Stimulated activated naive B cell treated with anti-CD40 and anti-IgM and Interleukin-4, amounts not matched to agents 10 μg/mL and 1 μg/mL and 100 μg/mL, for 72 hours (primary cell): Measurements from ENCODE around the gene CAMTA1.

Source experiments
- ATAC-seq, 2 donors: fragments of 150-1000 bp; cut with Tn5 transposase; replicated peaks; 2 replicates each; pipeline ENCODE4 v1.10.0; 2021; ENCODE audit warnings: moderate library complexity in 1 of 2
- DNase-seq: peaks from one replicate; pipeline ENCODE4 v3.0.0; 2021
- H3K27ac Mint-ChIP-seq: one replicate; pipeline ENCODE4 v1.8.0; 2022; ENCODE audit warnings: mild to moderate bottlenecking, mixed read lengths
- H3K27me3 Mint-ChIP-seq, 2 donors: one replicate each; pipeline ENCODE4 v1.8.0; 2022; ENCODE audit warnings: mixed read lengths in 2 of 2
- H3K36me3 Mint-ChIP-seq, 2 donors: one replicate each; pipeline ENCODE4 v1.8.0; 2022; ENCODE audit warnings: mixed read lengths in 2 of 2, mild to moderate bottlenecking in 1 of 2
- H3K4me1 Mint-ChIP-seq, 2 donors: one replicate each; pipeline ENCODE4 v1.8.0; 2022; ENCODE audit warnings: mixed read lengths in 2 of 2, mild to moderate bottlenecking in 1 of 2
- H3K4me3 Mint-ChIP-seq, 2 donors: one replicate each; pipeline ENCODE4 v1.8.0; 2022; ENCODE audit warnings: mild to moderate bottlenecking in 2 of 2, mixed read lengths in 2 of 2, moderate library complexity in 1 of 2
- H3K9me3 Mint-ChIP-seq, 2 donors: one replicate each; pipeline ENCODE4 v1.8.0; 2022; ENCODE audit warnings: mixed read lengths in 2 of 2, mild to moderate bottlenecking in 1 of 2

CAMTA1 gene

GRCh38 chr1:7039590-7040220 is 254.5 kb downstream of the CAMTA1 start:
- no peaks in the 10 kb centered on the region for H3K36me3 Mint-ChIP-seq
- ATAC-seq, result no peak

GRCh38 chr1:7040969-7041695 is 255.9 kb downstream of the CAMTA1 start:
- H3K4me3 Mint-ChIP-seq, result no peak overlapping the region
- H3K36me3 Mint-ChIP-seq, result no peaks in the 10 kb centered on the region
- no peaks in the 10 kb centered on the region for H3K4me1 Mint-ChIP-seq
- H3K27ac Mint-ChIP-seq, result no peak overlapping the region
- DNase-seq (no peak), ATAC-seq (no peak)
- no peaks in the 10 kb centered on the region for H3K9me3 Mint-ChIP-seq
- H3K27me3 Mint-ChIP-seq, result peaks cover 4 to 11% of the 10 kb centered on the region in 2 donors

More at GRCh38 chr1:7039590-7040220, 254.5 kb downstream of the CAMTA1 start:
- Mint-ChIP-seq H3K4me3 (no peak overlapping the region), H3K27ac (no peak overlapping the region), H3K9me3 (no peaks in the 10 kb centered on the region), H3K27me3 (peaks cover 4 to 11% of the 10 kb centered on the region in 2 donors), H3K4me1 (no peaks in the 10 kb centered on the region)
- DNase-seq, result no peak

DNA sequence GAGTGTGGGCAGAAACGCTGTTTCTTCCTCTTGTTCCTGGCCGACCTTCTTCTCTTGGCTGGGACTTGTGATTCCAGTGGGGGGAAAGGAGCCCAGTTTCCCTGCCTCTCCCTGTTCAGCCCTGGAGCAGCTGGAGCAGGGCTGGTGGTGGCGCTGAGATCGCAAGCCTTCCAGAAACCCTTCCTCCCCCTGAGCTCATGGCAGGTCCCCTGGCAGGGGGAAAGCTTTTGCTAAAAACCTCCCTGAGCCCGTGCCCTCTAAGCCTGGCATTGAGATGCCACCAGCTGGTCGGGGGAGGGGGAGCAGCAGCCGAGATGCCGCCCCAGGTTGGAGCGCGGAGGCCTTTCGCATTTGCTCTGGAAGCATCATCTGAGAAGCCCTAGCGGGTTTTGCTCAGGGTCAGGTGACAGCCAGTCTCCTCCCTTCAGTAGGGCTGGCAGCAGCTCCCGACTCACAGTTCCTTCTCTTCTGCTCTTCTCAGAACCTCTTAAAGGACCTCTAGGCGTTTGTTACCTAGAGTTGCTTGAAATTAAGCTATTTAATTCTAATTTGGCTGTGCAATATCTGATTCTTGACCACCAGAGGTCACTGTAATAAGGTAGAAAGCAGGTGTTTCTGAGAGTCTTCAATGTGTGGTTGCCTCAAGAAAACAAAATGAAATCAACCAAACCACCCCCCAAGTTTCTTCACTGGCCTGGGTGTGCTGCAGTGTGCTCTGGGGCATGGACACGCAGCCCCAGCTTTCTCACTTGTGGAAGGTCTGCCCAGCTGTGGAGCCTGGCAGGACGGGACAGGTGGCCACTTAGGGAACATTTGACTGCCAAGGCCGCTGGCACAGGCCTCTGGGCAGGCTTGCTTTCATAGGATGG is 257.3 kb downstream of the CAMTA1 start:
- H3K4me1 Mint-ChIP-seq, result no peaks in the 10 kb centered on the region
- peaks cover 0 to 6% of the 10 kb centered on the region in 2 donors for H3K9me3 Mint-ChIP-seq
- DNase-seq (no peak), ATAC-seq (peak; percentile 34 to 56)
- H3K4me3 Mint-ChIP-seq, result no peak overlapping the region
- peaks cover 4 to 11% of the 10 kb centered on the region in 2 donors for H3K27me3 Mint-ChIP-seq
- no peak overlapping the region for H3K27ac Mint-ChIP-seq
- H3K36me3 Mint-ChIP-seq, result no peaks in the 10 kb centered on the region

GRCh38 chr1:7043191-7043549 is 257.9 kb downstream of the CAMTA1 start:
- no peak overlapping the region for H3K27ac Mint-ChIP-seq
- peaks cover 4 to 11% of the 10 kb centered on the region in 2 donors for H3K27me3 Mint-ChIP-seq
- no peaks in the 10 kb centered on the region for H3K4me1 Mint-ChIP-seq
- peaks cover 0 to 6% of the 10 kb centered on the region in 2 donors for H3K9me3 Mint-ChIP-seq
- H3K4me3 Mint-ChIP-seq, result no peak overlapping the region
- DNase-seq (no peak), ATAC-seq (no peak)
- H3K36me3 Mint-ChIP-seq, result no peaks in the 10 kb centered on the region

DNA sequence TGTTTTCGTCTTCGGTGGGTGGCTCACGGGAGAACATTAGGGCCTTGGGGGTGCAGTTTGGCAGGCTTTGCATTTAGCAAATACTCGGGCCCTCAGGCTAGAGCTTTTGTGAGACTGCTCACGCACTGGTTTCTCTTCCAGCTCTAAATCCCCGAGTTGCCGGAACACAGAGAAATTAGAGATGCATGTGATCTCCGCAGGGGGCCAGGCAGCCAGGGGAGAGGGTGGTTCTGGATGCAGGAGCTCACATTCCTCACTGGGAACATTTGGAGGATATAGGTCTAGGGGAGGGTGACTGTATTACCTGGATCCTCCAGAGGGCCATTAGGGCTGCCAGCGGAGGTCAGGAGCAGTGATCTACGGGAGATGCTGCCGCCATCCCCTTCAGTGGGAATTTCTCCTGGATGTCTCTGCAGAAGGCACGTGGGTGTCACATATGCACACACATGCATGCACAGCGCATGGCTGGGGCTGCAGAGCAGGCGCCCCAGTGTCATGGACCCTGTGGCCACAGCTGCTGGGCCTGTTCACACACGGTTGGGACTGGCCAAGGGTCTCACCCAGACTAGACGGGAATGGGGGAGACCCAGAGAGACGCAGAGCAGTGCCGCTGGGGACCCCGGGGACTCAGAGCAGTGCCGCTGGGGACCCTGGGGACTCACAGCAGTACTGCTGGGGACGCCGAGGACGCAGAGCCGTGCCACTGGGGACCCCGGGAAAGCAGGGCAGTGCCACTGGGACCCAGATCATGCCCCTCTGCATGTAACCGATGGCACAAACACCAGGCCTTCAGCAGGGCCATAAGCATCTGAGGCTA is 258.7 kb downstream of the CAMTA1 start:
- Mint-ChIP-seq H3K4me1 (no peaks in the 10 kb centered on the region), H3K27me3 (peaks cover 4 to 11% of the 10 kb centered on the region in 2 donors), H3K27ac (no peak overlapping the region), H3K9me3 (peaks cover 0 to 6% of the 10 kb centered on the region in 2 donors), H3K36me3 (no peaks in the 10 kb centered on the region), H3K4me3 (no peak overlapping the region)
- DNase-seq, result no peak
- ATAC-seq, result no peak

DNA sequence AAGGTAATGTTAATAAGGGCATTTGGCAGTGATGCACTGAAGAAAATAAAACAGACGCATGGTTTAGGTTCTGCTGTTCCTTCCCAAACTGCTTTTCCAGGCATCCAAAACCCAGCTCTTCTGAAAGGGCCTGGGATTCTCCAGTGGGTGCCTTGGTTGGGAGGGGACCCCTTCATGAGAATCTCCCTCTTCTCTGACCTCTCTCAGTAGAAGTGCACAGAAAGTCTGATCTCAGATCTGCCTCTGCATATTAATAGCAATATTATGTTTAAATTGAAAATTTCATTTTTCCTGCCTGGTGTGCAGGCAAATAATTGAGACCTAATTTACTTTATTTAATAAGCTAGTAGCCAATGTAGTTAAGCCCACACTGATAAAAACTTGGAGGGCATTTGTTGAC is 260.6 kb downstream of the CAMTA1 start:
- no peak overlapping the region for H3K27ac Mint-ChIP-seq
- H3K27me3 Mint-ChIP-seq, result peaks cover 7 to 17% of the 10 kb centered on the region in 2 donors
- H3K9me3 Mint-ChIP-seq, result peaks cover 0 to 6% of the 10 kb centered on the region in 2 donors
- H3K4me1 Mint-ChIP-seq, result no peaks in the 10 kb centered on the region
- H3K36me3 Mint-ChIP-seq, result no peaks in the 10 kb centered on the region
- DNase-seq (no peak), ATAC-seq (no peak)
- H3K4me3 Mint-ChIP-seq, result no peak overlapping the region

- Mint-ChIP-seq H3K27ac (no peak overlapping the region), H3K9me3 (peaks cover 0 to 6% of the 10 kb centered on the region in 2 donors), H3K4me1 (no peaks in the 10 kb centered on the region), H3K36me3 (no peaks in the 10 kb centered on the region), H3K27me3 (peaks cover 7 to 17% of the 10 kb centered on the region in 2 donors), H3K4me3 (no peak overlapping the region)
- ATAC-seq, result no peak
- no peak for DNase-seq
These were observed 261.1 kb downstream of the CAMTA1 start for GRCh38 chr1:7046314-7046713.

- H3K27me3 Mint-ChIP-seq, result peaks cover 7 to 17% of the 10 kb centered on the region in 2 donors
- ATAC-seq, result no peak
- H3K4me3 Mint-ChIP-seq, result no peak overlapping the region
- no peaks in the 10 kb centered on the region for H3K4me1 Mint-ChIP-seq
- no peak for DNase-seq
- H3K27ac Mint-ChIP-seq, result no peak overlapping the region
- H3K36me3 Mint-ChIP-seq, result no peaks in the 10 kb centered on the region
- peaks cover 0 to 6% of the 10 kb centered on the region in 2 donors for H3K9me3 Mint-ChIP-seq
These were observed 261.6 kb downstream of the CAMTA1 start for GRCh38 chr1:7046891-7047290.

- DNase-seq, result no peak
- ATAC-seq, result no peak
These were observed 262.6 kb downstream of the CAMTA1 start for GRCh38 chr1:7047866-7048265.

DNA sequence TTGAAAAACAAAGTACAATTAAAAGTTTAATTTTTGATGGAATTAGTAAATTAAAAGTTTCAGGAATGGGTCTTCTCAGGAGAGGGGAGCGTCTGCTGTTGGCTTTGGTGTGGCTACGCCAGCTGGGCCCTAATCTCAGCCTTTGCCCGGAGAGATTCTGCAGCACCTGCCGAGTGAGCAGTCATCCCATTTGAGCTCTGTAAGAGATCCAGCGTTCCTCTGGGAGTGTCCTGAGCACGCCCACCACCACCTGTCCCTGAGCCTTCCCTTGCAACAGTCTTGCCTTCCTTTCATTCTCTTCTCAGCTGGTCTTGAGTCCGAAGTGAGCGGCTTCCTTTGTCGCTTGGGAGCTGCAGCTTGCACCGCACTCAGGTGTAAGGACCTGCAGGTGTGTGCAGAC is 263.1 kb downstream of the CAMTA1 start:
- no peak overlapping the region for H3K27ac Mint-ChIP-seq
- no peak for ATAC-seq
- peaks cover 0 to 6% of the 10 kb centered on the region in 2 donors for H3K9me3 Mint-ChIP-seq
- no peaks in the 10 kb centered on the region for H3K36me3 Mint-ChIP-seq
- H3K4me1 Mint-ChIP-seq, result no peaks in the 10 kb centered on the region
- H3K4me3 Mint-ChIP-seq, result no peak overlapping the region
- H3K27me3 Mint-ChIP-seq, result peaks cover 15 to 18% of the 10 kb centered on the region in 2 donors
- DNase-seq, result no peak

More at GRCh38 chr1:7047866-7048265, 262.6 kb downstream of the CAMTA1 start:
- Mint-ChIP-seq H3K4me1 (no peaks in the 10 kb centered on the region), H3K27me3 (peaks cover 10 to 15% of the 10 kb centered on the region in 2 donors), H3K4me3 (no peak overlapping the region), H3K27ac (no peak overlapping the region), H3K36me3 (no peaks in the 10 kb centered on the region), H3K9me3 (peaks cover 0 to 6% of the 10 kb centered on the region in 2 donors)

DNA sequence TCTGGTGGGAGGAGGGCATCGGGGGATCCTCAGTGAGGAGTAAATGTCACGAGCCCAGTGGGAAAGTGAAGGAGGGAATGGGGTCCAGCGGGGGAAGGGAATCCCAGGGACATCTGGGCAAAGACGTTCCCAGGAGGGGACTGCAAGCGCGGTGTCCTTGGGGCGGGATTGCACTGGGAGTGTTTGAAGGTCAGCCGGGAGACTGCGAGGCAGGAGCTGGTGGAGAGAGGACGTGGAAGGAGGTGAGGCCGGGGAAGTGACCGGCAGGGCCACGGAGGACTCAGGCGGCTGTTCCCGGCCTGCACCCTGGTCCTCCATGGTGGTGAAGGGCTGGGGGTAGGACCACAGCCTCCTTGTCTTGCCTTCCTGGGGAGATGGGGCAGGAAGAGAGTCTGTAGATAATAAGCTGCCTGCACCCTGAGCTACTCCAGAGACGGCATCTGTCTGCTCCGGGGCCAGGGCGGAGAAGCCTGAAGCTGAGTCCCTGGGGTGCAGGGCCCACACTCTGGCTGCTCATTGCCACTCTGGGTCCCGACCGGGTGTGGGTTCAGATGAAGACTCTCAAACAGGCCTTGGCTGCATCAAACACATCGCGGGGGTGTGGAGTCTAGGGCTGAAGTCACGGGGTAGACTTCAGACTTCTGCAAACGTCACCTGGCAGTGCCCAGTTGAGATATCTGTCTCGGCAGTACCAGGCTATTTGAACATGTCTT is 264.8 kb downstream of the CAMTA1 start:
- H3K9me3 Mint-ChIP-seq, result peaks cover 1 to 6% of the 10 kb centered on the region in 2 donors
- no peak overlapping the region for H3K27ac Mint-ChIP-seq
- H3K27me3 Mint-ChIP-seq, result peaks cover 15 to 19% of the 10 kb centered on the region in 2 donors
- H3K4me3 Mint-ChIP-seq, result no peak overlapping the region
- no peaks in the 10 kb centered on the region for H3K36me3 Mint-ChIP-seq
- ATAC-seq, result no peak
- DNase-seq, result no peak
- H3K4me1 Mint-ChIP-seq, result no peaks in the 10 kb centered on the region

- Mint-ChIP-seq H3K4me1 (no peaks in the 10 kb centered on the region), H3K4me3 (no peak overlapping the region), H3K27ac (no peak overlapping the region), H3K36me3 (no peaks in the 10 kb centered on the region), H3K9me3 (peaks cover 1 to 6% of the 10 kb centered on the region in 2 donors), H3K27me3 (peaks cover 15 to 19% of the 10 kb centered on the region in 2 donors)
- DNase-seq (no peak), ATAC-seq (no peak)
These were observed 265.8 kb downstream of the CAMTA1 start for GRCh38 chr1:7050751-7051665.
